GM19351 (cell line): ENCODE results near the gene SMIM21.

Experiments used
- ATAC-seq: cut with Tn5 transposase; IDR thresholded peaks from one replicate; pipeline ENCODE4 v1.9.1; 2021; ENCODE audit warnings: mild to moderate bottlenecking, moderate library complexity; ENCODE audit not compliant: unreplicated experiment

The SMIM21 gene

GRCh38 chr18:75427603-75428002 is at the start of gene SMIM21:
Gene SMIM21, minus strand, starts transcription at chr18:75427703. Its CDS starts 140 bp downstream, at chr18:75427563.
- ATAC-seq, result no peak

- ATAC-seq, result no peak
These were observed 47.7 kb upstream of the SMIM21 start for GRCh38 chr18:75475228-75475627.

GRCh38 chr18:75474332-75474731 is 46.8 kb upstream of the SMIM21 start:
- no peak for ATAC-seq

GRCh38 chr18:75473316-75473715 is 45.8 kb upstream of the SMIM21 start:
- ATAC-seq, result no peak

- ATAC-seq, result no peak
These were observed 45.4 kb upstream of the SMIM21 start for GRCh38 chr18:75472906-75473305.

- no peak for ATAC-seq
These were observed 44.9 kb upstream of the SMIM21 start for GRCh38 chr18:75472396-75472795.

- ATAC-seq, result no peak
These were observed 44.3 kb upstream of the SMIM21 start for GRCh38 chr18:75471850-75472249.

GRCh38 chr18:75467851-75468250 is 40.3 kb upstream of the SMIM21 start:
- ATAC-seq, result no peak

GRCh38 chr18:75467281-75467795 is 39.8 kb upstream of the SMIM21 start:
- ATAC-seq, result no peak

GRCh38 chr18:75464356-75464755 is 36.9 kb upstream of the SMIM21 start:
- no peak for ATAC-seq

- ATAC-seq, result no peak
These were observed 34.8 kb upstream of the SMIM21 start for GRCh38 chr18:75462178-75462832.

- ATAC-seq, result no peak
These were observed 28.7 kb upstream of the SMIM21 start for GRCh38 chr18:75456199-75456631.

- no peak for ATAC-seq
These were observed 28.0 kb upstream of the SMIM21 start for GRCh38 chr18:75455249-75456198.

GRCh38 chr18:75454022-75454795 is 26.7 kb upstream of the SMIM21 start:
- ATAC-seq, result no peak

- ATAC-seq, result no peak
These were observed 23.4 kb upstream of the SMIM21 start for GRCh38 chr18:75450906-75451305.

- ATAC-seq, result no peak
These were observed 14.4 kb upstream of the SMIM21 start for GRCh38 chr18:75441896-75442295.

- ATAC-seq, result no peak
These were observed 11.8 kb upstream of the SMIM21 start for GRCh38 chr18:75439348-75439747.

- ATAC-seq, result no peak
These were observed 11.4 kb upstream of the SMIM21 start for GRCh38 chr18:75438891-75439290.

GRCh38 chr18:75437979-75438378 is 10.5 kb upstream of the SMIM21 start:
- no peak for ATAC-seq

GRCh38 chr18:75433098-75433497 is 5.6 kb upstream of the SMIM21 start:
- ATAC-seq, result no peak

- no peak for ATAC-seq
These were observed 2.5 kb upstream of the SMIM21 start for GRCh38 chr18:75429975-75430374.
